Skin of body (tissue), 2 donors: ENCODE data around the gene MAPK9. TPM values are rescaled to one million over a fixed set of nuclear protein-coding genes. Genes with fewer than 3 reads are reported as not detected.

ENCODE experiments used
- DNase-seq: peaks from one replicate; lab custom pipeline; 2025; lab: John Stamatoyannopoulos, UW
- total RNA-seq: library from RNA; depleted of rRNA; stranded (reverse); fragments of >200 nt; gene quantifications from one replicate; pipeline ENCODE4 v1.2.3, GENCODE V29; 2014

MAPK9 gene
- total RNA-seq, 1 donor from 2014 or later, result 18.8 TPM

- DNase-seq, result no peak
Observed at GRCh38 chr5:180294913-180295555, 3.2 kb upstream of the MAPK9 start.

- no peak for DNase-seq
Observed at GRCh38 chr5:180294411-180294810, 2.5 kb upstream of the MAPK9 start.

- no peak for DNase-seq
Observed at GRCh38 chr5:180291234-180291940, 496 bp downstream of the MAPK9 start.

GRCh38 chr5:180290568-180291233 is 1.2 kb downstream of the MAPK9 start:
- DNase-seq, result no peak

- DNase-seq, result no peak
Observed at GRCh38 chr5:180289966-180290365, 1.9 kb downstream of the MAPK9 start.

- no peak for DNase-seq
Observed at GRCh38 chr5:180289433-180289832, 2.5 kb downstream of the MAPK9 start.

GRCh38 chr5:180287868-180288267 is 4.0 kb downstream of the MAPK9 start:
- no peak for DNase-seq

GRCh38 chr5:180287404-180287803 is 4.5 kb downstream of the MAPK9 start:
- no peak for DNase-seq

GRCh38 chr5:180284149-180284548 is 7.7 kb downstream of the MAPK9 start:
- DNase-seq, result no peak

GRCh38 chr5:180283026-180283615 is 8.8 kb downstream of the MAPK9 start:
- DNase-seq, result no peak

GRCh38 chr5:180282281-180282680 is 9.6 kb downstream of the MAPK9 start:
- DNase-seq, result no peak

GRCh38 chr5:180281706-180282105 is 10.2 kb downstream of the MAPK9 start:
- no peak for DNase-seq

GRCh38 chr5:180274695-180275094 is 17.2 kb downstream of the MAPK9 start:
- DNase-seq, result no peak

GRCh38 chr5:180271221-180271620 is 20.7 kb downstream of the MAPK9 start:
- DNase-seq, result no peak

- no peak for DNase-seq
Observed at GRCh38 chr5:180259260-180259611, 32.6 kb downstream of the MAPK9 start.

GRCh38 chr5:180253036-180253824 is 38.7 kb downstream of the MAPK9 start:
- DNase-seq, result no peak

GRCh38 chr5:180251887-180252286 is 40.0 kb downstream of the MAPK9 start:
- DNase-seq, result no peak

GRCh38 chr5:180251141-180251540 is 40.7 kb downstream of the MAPK9 start:
- DNase-seq, result no peak

- DNase-seq, result no peak
Observed at GRCh38 chr5:180250329-180250728, 41.6 kb downstream of the MAPK9 start.

GRCh38 chr5:180241600-180241999 is 50.3 kb downstream of the MAPK9 start:
- DNase-seq, result no peak

- no peak for DNase-seq
Observed at GRCh38 chr5:180238631-180239030, 53.3 kb downstream of the MAPK9 start.

GRCh38 chr5:180235846-180236245 is 56.0 kb downstream of the MAPK9 start:
- DNase-seq, result no peak
